Activated T-helper 17 cell treated with anti-CD3 and anti-CD28 coated beads, Interleukin-2, amount 50 U/mL, for 72 hours (primary cell): ENCODE results near the gene SH3BP5. TPM values are rescaled to one million over a fixed set of nuclear protein-coding genes. Genes with fewer than 3 reads are reported as not detected.

Experiments used
- ATAC-seq: fragments of 150-1000 bp; cut with Tn5 transposase; replicated peaks from 2 replicates; pipeline ENCODE4 v1.10.0; 2021; ENCODE audit warnings: mild to moderate bottlenecking, moderate library complexity
- H3K27ac Mint-ChIP-seq: one replicate; pipeline ENCODE4 v1.8.0; 2022; ENCODE audit warnings: mixed read lengths
- H3K27me3 Mint-ChIP-seq: one replicate; pipeline ENCODE4 v1.8.0; 2022; ENCODE audit warnings: mixed read lengths
- H3K36me3 Mint-ChIP-seq: one replicate; pipeline ENCODE4 v1.8.0; 2022; ENCODE audit warnings: low read depth, mild to moderate bottlenecking, mixed read lengths
- H3K4me1 Mint-ChIP-seq: one replicate; pipeline ENCODE4 v1.8.0; 2022; ENCODE audit warnings: mixed read lengths
- H3K4me3 Mint-ChIP-seq: one replicate; pipeline ENCODE4 v1.8.0; 2022; ENCODE audit warnings: mild to moderate bottlenecking, mixed read lengths
- H3K9me3 Mint-ChIP-seq: one replicate; pipeline ENCODE4 v1.8.0; 2022; ENCODE audit warnings: mixed read lengths
- total RNA-seq, 2 donors: library from RNA; stranded (reverse); gene quantifications; one replicate each; pipeline ENCODE4 v1.2.3, GENCODE V29; 2022

Gene SH3BP5
- total RNA-seq, 2 donors from 2014 or later: 20.2 to 24.6 TPM

DNA sequence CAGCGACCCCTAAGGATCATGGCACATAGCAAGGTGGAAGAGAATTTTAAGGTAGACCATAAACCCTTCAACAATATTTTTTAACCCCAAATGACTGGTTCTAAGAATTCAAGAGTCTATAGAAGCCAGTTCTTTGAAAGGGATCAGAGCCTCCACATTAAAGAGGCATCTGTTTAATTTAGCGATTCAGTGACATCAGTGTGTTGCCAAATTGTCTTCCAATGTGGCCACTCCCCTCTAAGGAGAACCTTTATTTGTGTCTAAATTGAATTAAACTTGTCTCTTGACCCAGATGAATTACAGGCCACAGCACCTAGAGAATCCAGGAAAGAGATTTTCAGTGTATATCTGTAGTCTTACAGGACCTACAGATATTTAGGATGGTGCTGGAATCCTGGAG is 6.6 kb upstream of the SH3BP5 start:
- no peak for ATAC-seq
- no peak overlapping the region for H3K4me3 Mint-ChIP-seq
- no peak overlapping the region for H3K27ac Mint-ChIP-seq
- peaks cover 16% of the 10 kb centered on the region for H3K4me1 Mint-ChIP-seq
- H3K36me3 Mint-ChIP-seq: no peaks in the 10 kb centered on the region
- H3K27me3 Mint-ChIP-seq: no peaks in the 10 kb centered on the region
- no peaks in the 10 kb centered on the region for H3K9me3 Mint-ChIP-seq

GRCh38 chr3:15337963-15338362 is 5.6 kb upstream of the SH3BP5 start:
- Mint-ChIP-seq H3K9me3 (no peaks in the 10 kb centered on the region), H3K4me1 (peaks cover 17% of the 10 kb centered on the region), H3K4me3 (no peak overlapping the region), H3K27me3 (no peaks in the 10 kb centered on the region), H3K36me3 (no peaks in the 10 kb centered on the region), H3K27ac (no peak overlapping the region)
- no peak for ATAC-seq

- H3K27me3 Mint-ChIP-seq: no peaks in the 10 kb centered on the region
- H3K36me3 Mint-ChIP-seq: peaks cover 10% of the 10 kb centered on the region
- no peak for ATAC-seq
- H3K9me3 Mint-ChIP-seq: no peaks in the 10 kb centered on the region
- peaks cover 17% of the 10 kb centered on the region for H3K4me1 Mint-ChIP-seq
- H3K4me3 Mint-ChIP-seq: no peak overlapping the region
- H3K27ac Mint-ChIP-seq: no peak overlapping the region
Measured at GRCh38 chr3:15336057-15336456, 3.7 kb upstream of the SH3BP5 start.

GRCh38 chr3:15333956-15334263 is 1.5 kb upstream of the SH3BP5 start:
- no peaks in the 10 kb centered on the region for H3K27me3 Mint-ChIP-seq
- no peak overlapping the region for H3K27ac Mint-ChIP-seq
- no peak for ATAC-seq
- H3K4me1 Mint-ChIP-seq: peaks cover 16% of the 10 kb centered on the region
- peak overlapping the region; percentile 94 for H3K4me3 Mint-ChIP-seq
- no peaks in the 10 kb centered on the region for H3K9me3 Mint-ChIP-seq
- H3K36me3 Mint-ChIP-seq: peaks cover 30% of the 10 kb centered on the region

DNA sequence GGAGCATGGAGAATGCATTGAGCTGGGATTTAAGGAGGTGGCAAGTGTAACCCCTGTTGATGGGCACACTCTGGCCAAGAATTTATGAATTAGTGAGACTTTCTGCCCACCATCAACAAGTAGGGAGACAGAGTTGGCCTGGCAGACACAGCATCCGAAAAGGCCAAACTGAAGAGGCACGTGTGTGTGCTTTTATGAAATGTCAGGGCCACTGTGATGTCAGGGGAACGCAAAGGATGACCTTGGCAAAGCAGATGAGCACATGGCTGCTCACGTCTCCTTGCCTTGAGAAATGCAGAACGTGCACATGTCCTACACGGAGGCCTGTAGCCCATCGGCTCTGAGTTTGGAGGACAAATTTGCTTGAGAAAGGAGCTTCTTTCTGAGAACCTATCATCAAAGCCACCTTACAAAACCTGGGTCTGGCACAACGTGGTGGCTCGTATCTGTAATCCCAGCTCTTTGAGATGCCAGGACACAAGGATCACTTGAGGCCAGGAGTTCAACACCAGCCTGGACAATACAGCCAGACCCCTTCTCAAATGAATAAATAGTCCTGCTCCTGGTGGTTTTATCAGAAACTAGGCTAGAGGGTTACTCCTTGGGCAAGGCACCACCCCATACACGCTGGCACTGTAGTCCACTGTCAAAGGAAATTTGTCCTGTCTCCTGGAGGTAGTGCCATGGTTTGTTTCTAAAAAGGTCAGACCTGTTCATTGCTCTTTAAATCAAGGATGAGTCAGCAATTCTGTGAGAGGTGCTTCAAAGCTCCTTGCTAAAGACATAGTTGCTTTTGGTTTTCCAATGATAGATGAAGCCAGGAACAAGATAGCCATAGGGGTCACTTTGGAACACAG is 941 bp upstream of the SH3BP5 start:
- no peak for ATAC-seq
- H3K36me3 Mint-ChIP-seq: peaks cover 34% of the 10 kb centered on the region
- H3K27ac Mint-ChIP-seq: peak overlapping the region; percentile 91
- peak overlapping the region; percentile 94 for H3K4me3 Mint-ChIP-seq
- no peaks in the 10 kb centered on the region for H3K9me3 Mint-ChIP-seq
- no peaks in the 10 kb centered on the region for H3K27me3 Mint-ChIP-seq
- peaks cover 20% of the 10 kb centered on the region for H3K4me1 Mint-ChIP-seq

GRCh38 chr3:15331606-15332404 is 581 bp downstream of the SH3BP5 start:
- Mint-ChIP-seq H3K27me3 (no peaks in the 10 kb centered on the region), H3K36me3 (peaks cover 49% of the 10 kb centered on the region), H3K27ac (peak overlapping the region; percentile 91), H3K4me3 (peak overlapping the region; percentile 94), H3K9me3 (no peaks in the 10 kb centered on the region), H3K4me1 (peaks cover 30% of the 10 kb centered on the region)
- ATAC-seq: peak; percentile 62

- Mint-ChIP-seq H3K27ac (peak overlapping the region; percentile 91), H3K9me3 (no peaks in the 10 kb centered on the region), H3K36me3 (peaks cover 53% of the 10 kb centered on the region), H3K4me3 (peak overlapping the region; percentile 94), H3K27me3 (no peaks in the 10 kb centered on the region), H3K4me1 (peaks cover 30% of the 10 kb centered on the region)
- no peak for ATAC-seq
Measured at GRCh38 chr3:15331072-15331605, 1.2 kb downstream of the SH3BP5 start.

- no peak for ATAC-seq
- Mint-ChIP-seq H3K9me3 (no peaks in the 10 kb centered on the region), H3K4me3 (peak overlapping the region; percentile 94)
Measured at GRCh38 chr3:15330031-15330596, 2.3 kb downstream of the SH3BP5 start.

GRCh38 chr3:15329046-15330005 is 3.1 kb downstream of the SH3BP5 start:
- no peak overlapping the region for H3K27ac Mint-ChIP-seq
- peaks cover 38% of the 10 kb centered on the region for H3K4me1 Mint-ChIP-seq
- peaks cover 71% of the 10 kb centered on the region for H3K36me3 Mint-ChIP-seq
- peak overlapping the region; percentile 94 for H3K4me3 Mint-ChIP-seq
- no peaks in the 10 kb centered on the region for H3K27me3 Mint-ChIP-seq
- no peak for ATAC-seq
- no peaks in the 10 kb centered on the region for H3K9me3 Mint-ChIP-seq

More at GRCh38 chr3:15330031-15330596, 2.3 kb downstream of the SH3BP5 start:
- H3K27ac Mint-ChIP-seq: no peak overlapping the region
- H3K27me3 Mint-ChIP-seq: no peaks in the 10 kb centered on the region
- H3K4me1 Mint-ChIP-seq: peaks cover 36% of the 10 kb centered on the region
- peaks cover 63% of the 10 kb centered on the region for H3K36me3 Mint-ChIP-seq

DNA sequence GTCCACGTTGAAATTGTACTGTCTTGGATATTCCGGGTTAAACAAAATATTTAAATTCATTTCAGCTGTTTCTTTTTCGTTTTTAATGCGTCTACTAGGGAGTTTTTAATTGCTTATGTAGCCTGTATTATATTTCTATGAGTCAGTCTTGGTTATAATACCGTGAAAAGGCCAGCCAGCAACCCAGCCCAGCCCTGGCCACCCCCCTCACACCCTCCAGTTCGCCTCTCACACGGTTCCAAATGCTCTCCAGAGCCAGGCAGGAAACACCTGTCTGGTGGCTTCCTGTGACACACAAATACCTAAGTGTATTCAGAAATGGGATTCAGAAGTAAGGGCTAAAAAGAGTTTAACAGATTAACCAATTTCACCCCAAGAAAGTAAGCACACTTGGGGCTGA is 4.4 kb downstream of the SH3BP5 start:
- Mint-ChIP-seq H3K4me1 (peaks cover 42% of the 10 kb centered on the region), H3K27ac (peak overlapping the region; percentile 1), H3K27me3 (no peaks in the 10 kb centered on the region), H3K9me3 (no peaks in the 10 kb centered on the region), H3K36me3 (peaks cover 80% of the 10 kb centered on the region), H3K4me3 (peak overlapping the region; percentile 49)
- ATAC-seq: peak; percentile 33

GRCh38 chr3:15326673-15327072 is 5.7 kb downstream of the SH3BP5 start:
- Mint-ChIP-seq H3K27me3 (no peaks in the 10 kb centered on the region), H3K4me1 (peaks cover 38% of the 10 kb centered on the region), H3K9me3 (no peaks in the 10 kb centered on the region), H3K4me3 (no peak overlapping the region), H3K36me3 (peaks cover 78% of the 10 kb centered on the region), H3K27ac (no peak overlapping the region)
- ATAC-seq: no peak

- H3K4me3 Mint-ChIP-seq: no peak overlapping the region
- ATAC-seq: no peak
- no peaks in the 10 kb centered on the region for H3K9me3 Mint-ChIP-seq
- no peaks in the 10 kb centered on the region for H3K27me3 Mint-ChIP-seq
- no peak overlapping the region for H3K27ac Mint-ChIP-seq
- peaks cover 77% of the 10 kb centered on the region for H3K36me3 Mint-ChIP-seq
- H3K4me1 Mint-ChIP-seq: peaks cover 42% of the 10 kb centered on the region
Measured at GRCh38 chr3:15326037-15326436, 6.3 kb downstream of the SH3BP5 start.

GRCh38 chr3:15325228-15325627 is 7.2 kb downstream of the SH3BP5 start:
- H3K9me3 Mint-ChIP-seq: no peaks in the 10 kb centered on the region
- peaks cover 77% of the 10 kb centered on the region for H3K36me3 Mint-ChIP-seq
- H3K4me1 Mint-ChIP-seq: peaks cover 48% of the 10 kb centered on the region
- no peaks in the 10 kb centered on the region for H3K27me3 Mint-ChIP-seq
- H3K4me3 Mint-ChIP-seq: no peak overlapping the region
- H3K27ac Mint-ChIP-seq: peak overlapping the region; percentile 42
- no peak for ATAC-seq
